GM12892 (cell line): ENCODE measurements around the gene AKR1C2.
"Not testable (repeated sequence)": the region's sequence is repeated elsewhere in the genome, so short reads cannot be mapped to it uniquely, and the experiment has no call there.

ENCODE experiments used
- POLR2A ChIP-seq: IDR thresholded peaks from 2 replicates; pipeline ENCODE4 v1.6.1; 2011; ENCODE audit warnings: low read depth, low read length, control low read depth
- POLR2AphosphoS5 ChIP-seq: IDR thresholded peaks from 2 replicates; pipeline ENCODE4 v1.6.1; 2011; ENCODE audit warnings: low read depth, low read length, control low read depth
- TAF1 ChIP-seq: IDR thresholded peaks from 2 replicates; pipeline ENCODE4 v1.6.1; 2011; ENCODE audit warnings: low read depth, mild to moderate bottlenecking, control low read depth, low read length, borderline replicate concordance

DNA sequence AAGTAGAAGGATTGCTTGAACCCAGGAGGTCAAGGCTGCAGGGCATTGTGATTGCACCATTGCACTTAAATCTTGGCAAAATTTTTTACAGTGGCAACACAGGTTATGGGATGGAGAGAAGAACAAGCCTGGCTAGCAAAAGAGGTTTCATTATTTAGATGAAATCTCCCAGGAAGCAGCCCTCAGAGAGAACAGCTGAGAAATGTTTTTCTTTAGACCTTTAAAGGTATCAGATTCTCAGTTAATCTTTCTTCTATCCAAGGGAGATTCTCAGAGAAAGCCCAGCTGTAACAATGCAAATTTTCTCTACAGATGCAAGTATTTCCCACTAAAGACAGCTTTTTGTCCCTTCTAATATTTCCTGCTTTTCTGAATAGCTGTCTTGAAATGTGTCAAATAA, 60.2 kb downstream of the AKR1C2 start:
- TF ChIP-seq POLR2A, POLR2AphosphoS5, TAF1: not testable (repeated sequence)
